Measurements from ENCODE around the gene GSTO2.

Gene GSTO2

GRCh38 chr10:104281694-104282093, 12.7 kb downstream of the GSTO2 start:
- DNase-seq (ENCODE audit: low read depth in 2 of 2) = no peak

GRCh38 chr10:104284846-104285245, 15.9 kb downstream of the GSTO2 start:
- DNase-seq (ENCODE audit: low read depth in 2 of 2) = no peak

- DNase-seq (ENCODE audit: low read depth in 2 of 2) = no peak
Measured at GRCh38 chr10:104286939-104287338, 18.0 kb downstream of the GSTO2 start.

- no peak for DNase-seq (ENCODE audit: low read depth in 2 of 2)
Measured at GRCh38 chr10:104288355-104288754, 19.4 kb downstream of the GSTO2 start.

GRCh38 chr10:104291439-104291951, 22.5 kb downstream of the GSTO2 start:
- DNase-seq (ENCODE audit: low read depth in 2 of 2) = peak; percentile 80 to 83

GRCh38 chr10:104293011-104293410, 24.0 kb downstream of the GSTO2 start:
- DNase-seq (ENCODE audit: low read depth in 2 of 2) = no peak

GRCh38 chr10:104293781-104294321, 24.9 kb downstream of the GSTO2 start:
- DNase-seq (ENCODE audit: low read depth in 2 of 2) = no peak

GRCh38 chr10:104296687-104297436, 27.9 kb downstream of the GSTO2 start:
- DNase-seq (ENCODE audit: low read depth in 2 of 2) = no peak

GRCh38 chr10:104297697-104298660, 29.0 kb downstream of the GSTO2 start:
- DNase-seq (ENCODE audit: low read depth in 2 of 2) = no peak

GRCh38 chr10:104299031-104299904, 30.3 kb downstream of the GSTO2 start:
- DNase-seq (ENCODE audit: low read depth in 2 of 2) = no peak

GRCh38 chr10:104300002-104300735, 31.2 kb downstream of the GSTO2 start:
- no peak for DNase-seq (ENCODE audit: low read depth in 2 of 2)

- DNase-seq (ENCODE audit: low read depth in 2 of 2) = no peak
Measured at GRCh38 chr10:104300736-104301292, 31.8 kb downstream of the GSTO2 start.

- no peak for DNase-seq (ENCODE audit: low read depth in 2 of 2)
Measured at GRCh38 chr10:104301907-104302690, 33.1 kb downstream of the GSTO2 start.

GRCh38 chr10:104303594-104304355, 34.8 kb downstream of the GSTO2 start:
- no peak for DNase-seq (ENCODE audit: low read depth in 2 of 2)

- DNase-seq (ENCODE audit: low read depth in 2 of 2) = no peak
Measured at GRCh38 chr10:104304356-104304745, 35.4 kb downstream of the GSTO2 start.

- DNase-seq (ENCODE audit: low read depth in 2 of 2) = no peak
Measured at GRCh38 chr10:104304927-104305326, 35.9 kb downstream of the GSTO2 start.

GRCh38 chr10:104306897-104307296, 37.9 kb downstream of the GSTO2 start:
- no peak for DNase-seq (ENCODE audit: low read depth in 2 of 2)

- no peak for DNase-seq (ENCODE audit: low read depth in 2 of 2)
Measured at GRCh38 chr10:104307576-104308438, 38.8 kb downstream of the GSTO2 start.

All from stimulated activated CD8-positive, alpha-beta memory T cell treated with anti-CD3 and anti-CD28 coated beads, Interleukin-7, amount 100 ng/mL, for 1 hour (primary cell).